Mesendoderm (in vitro differentiated cells): ENCODE measurements around the gene MICAL2.

ENCODE experiments used
- DNase-seq: peaks from one replicate; pipeline ENCODE4 v3.0.0; 2013
- H2AK5ac ChIP-seq: 2 replicates; pipeline ENCODE4 v1.6.1; 2013; ENCODE audit warnings: low read length, inconsistent platforms
- H2BK120ac ChIP-seq: 2 replicates; pipeline ENCODE4 v1.6.1; 2013; ENCODE audit warnings: low read depth, mild to moderate bottlenecking, low read length, moderate library complexity, mixed read lengths
- H2BK15ac ChIP-seq: replicated peaks from 2 replicates; pipeline ENCODE4 v1.6.1; 2013; ENCODE audit warnings: low read depth, mild to moderate bottlenecking, moderate library complexity
- H2BK5ac ChIP-seq: 2 replicates; pipeline ENCODE4 v1.6.1; 2013; ENCODE audit warnings: low read length, inconsistent platforms
- H3K18ac ChIP-seq: 2 replicates; pipeline ENCODE4 v1.6.1; 2013; ENCODE audit warnings: mild to moderate bottlenecking, low read length, mixed read lengths
- H3K23ac ChIP-seq: one replicate; pipeline ENCODE4 v1.6.1; 2013; ENCODE audit warnings: low read length
- H3K27ac ChIP-seq: 2 replicates; pipeline ENCODE4 v1.5.1; 2013; ENCODE audit warnings: low read depth, mild to moderate bottlenecking, inconsistent platforms, low read length, moderate library complexity
- H3K27me3 ChIP-seq: 2 replicates; pipeline ENCODE4 v1.6.1; 2013; ENCODE audit warnings: low read length, control low read depth, mild to moderate bottlenecking, inconsistent platforms; ENCODE audit not compliant: insufficient read depth, poor library complexity
- H3K36me3 ChIP-seq: 2 replicates; pipeline ENCODE4 v1.6.1; 2013; ENCODE audit warnings: low read length, inconsistent platforms; ENCODE audit not compliant: control insufficient read depth, insufficient read depth
- H3K4ac ChIP-seq: one replicate; pipeline ENCODE4 v1.6.1; 2013; ENCODE audit warnings: low read depth, mild to moderate bottlenecking, low read length, moderate library complexity
- H3K4me1 ChIP-seq: 2 replicates; pipeline ENCODE4 v1.6.1; 2013; ENCODE audit warnings: low read depth, low read length, inconsistent platforms; ENCODE audit not compliant: control insufficient read depth
- H3K4me2 ChIP-seq: 2 replicates; pipeline ENCODE4 v1.6.1; 2013; ENCODE audit warnings: low read length
- H3K4me3 ChIP-seq: 2 replicates; pipeline ENCODE4 v1.5.1; 2013; ENCODE audit warnings: mild to moderate bottlenecking, low read length
- H3K56ac ChIP-seq: one replicate; pipeline ENCODE4 v1.6.1; 2013; ENCODE audit warnings: low read length
- H3K79me1 ChIP-seq: 2 replicates; pipeline ENCODE4 v1.6.1; 2013; ENCODE audit warnings: low read length, inconsistent platforms
- H3K79me2 ChIP-seq: 2 replicates; pipeline ENCODE4 v1.6.1; 2013; ENCODE audit warnings: mild to moderate bottlenecking, low read length; ENCODE audit not compliant: control insufficient read depth, insufficient read depth
- H3K9ac ChIP-seq: 2 replicates; pipeline ENCODE4 v1.6.1; 2013; ENCODE audit warnings: low read length, inconsistent platforms
- H4K5ac ChIP-seq: one replicate; pipeline ENCODE4 v1.6.1; 2013; ENCODE audit warnings: low read length
- H4K8ac ChIP-seq: one replicate; pipeline ENCODE4 v1.6.1; 2013; ENCODE audit warnings: low read depth, mild to moderate bottlenecking, control low read depth, low read length, moderate library complexity
- WGBS: extraction: QIAGEN DNeasy Blood & Tissue Kit; methylation state at CpG from one replicate; pipeline ENCODE4 v1.1.7; 2013; ENCODE audit warnings: low lambda C conversion rate, missing lambda C conversion rate; ENCODE audit not compliant: insufficient coverage; ENCODE audit errors: extremely low coverage; 5-methylcytosine and 5-hydroxymethylcytosine counted together

MICAL2 gene

GRCh38 chr11:12149672-12150225 is 39.4 kb downstream of the MICAL2 start:
- Histone ChIP-seq H4K8ac (no peak overlapping the region), H3K4me2 (no peak overlapping the region), H3K18ac (no peak overlapping the region), H2BK120ac (no peak overlapping the region), H2AK5ac (no peak overlapping the region), H3K27ac (no peak overlapping the region), H2BK15ac (no peak overlapping the region), H3K4me1 (no peaks in the 10 kb centered on the region), H3K36me3 (no peaks in the 10 kb centered on the region), H3K9ac (no peak overlapping the region), H3K4me3 (no peak overlapping the region), H3K27me3 (no peaks in the 10 kb centered on the region), H2BK5ac (no peak overlapping the region), H3K4ac (no peak overlapping the region), H3K56ac (no peak overlapping the region), H3K79me2 (no peaks in the 10 kb centered on the region), H4K5ac (no peak overlapping the region), H3K79me1 (no peaks in the 10 kb centered on the region), H3K23ac (no peak overlapping the region)
- WGBS: no CpG with 5 or more reads among the region's 6 CpGs
- no peak for DNase-seq

GRCh38 chr11:12150831-12151382 is 40.5 kb downstream of the MICAL2 start:
- Histone ChIP-seq H3K18ac (no peak overlapping the region), H3K4me1 (no peaks in the 10 kb centered on the region), H3K4ac (no peak overlapping the region), H2AK5ac (no peak overlapping the region), H3K4me3 (no peak overlapping the region), H4K5ac (no peak overlapping the region), H2BK5ac (no peak overlapping the region), H3K56ac (no peak overlapping the region), H2BK120ac (no peak overlapping the region), H2BK15ac (no peak overlapping the region), H3K79me2 (no peaks in the 10 kb centered on the region), H3K36me3 (no peaks in the 10 kb centered on the region), H4K8ac (no peak overlapping the region), H3K9ac (no peak overlapping the region), H3K4me2 (no peak overlapping the region), H3K27ac (no peak overlapping the region), H3K79me1 (no peaks in the 10 kb centered on the region), H3K27me3 (no peaks in the 10 kb centered on the region), H3K23ac (no peak overlapping the region)
- no peak for DNase-seq
- no CpG with 5 or more reads among the region's 10 CpGs for WGBS

DNA sequence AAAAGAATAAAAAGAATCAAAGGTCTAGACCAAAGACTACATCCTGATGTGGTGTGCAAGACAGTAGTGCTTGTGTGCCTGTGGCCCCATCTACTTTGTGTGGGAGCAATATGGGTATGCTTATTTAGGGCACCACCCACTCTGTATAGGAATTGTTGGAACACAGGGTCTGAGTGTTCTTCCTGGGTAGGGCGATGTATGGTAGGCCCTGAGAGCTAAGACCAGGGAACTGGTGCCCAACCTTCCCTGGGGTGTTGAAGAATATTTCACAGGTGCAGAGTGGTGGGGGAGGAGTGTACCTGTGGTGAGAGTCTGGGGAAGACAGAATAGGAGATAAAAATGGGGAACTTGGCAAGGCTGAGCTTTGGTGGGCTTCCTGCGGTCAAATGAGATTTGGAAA is 41.9 kb downstream of the MICAL2 start:
- H3K27ac ChIP-seq: no peak overlapping the region
- H3K18ac ChIP-seq: no peak overlapping the region
- no peak overlapping the region for H4K5ac ChIP-seq
- H3K4me2 ChIP-seq: no peak overlapping the region
- no peak overlapping the region for H3K56ac ChIP-seq
- H3K9ac ChIP-seq: no peak overlapping the region
- no peak for DNase-seq
- H4K8ac ChIP-seq: no peak overlapping the region
- H3K79me1 ChIP-seq: no peaks in the 10 kb centered on the region
- no peak overlapping the region for H2BK5ac ChIP-seq
- H2BK120ac ChIP-seq: no peak overlapping the region
- no peaks in the 10 kb centered on the region for H3K27me3 ChIP-seq
- H3K36me3 ChIP-seq: no peaks in the 10 kb centered on the region
- H2AK5ac ChIP-seq: no peak overlapping the region
- no peaks in the 10 kb centered on the region for H3K79me2 ChIP-seq
- no peak overlapping the region for H3K23ac ChIP-seq
- H3K4me1 ChIP-seq: no peaks in the 10 kb centered on the region
- H3K4me3 ChIP-seq: no peak overlapping the region
- no peak overlapping the region for H3K4ac ChIP-seq
- no peak overlapping the region for H2BK15ac ChIP-seq
- whole genome bisulfite sequencing: no CpG with 5 or more reads among the region's 2 CpGs

- H3K79me1 ChIP-seq: no peaks in the 10 kb centered on the region
- no peak overlapping the region for H4K5ac ChIP-seq
- H3K79me2 ChIP-seq: no peaks in the 10 kb centered on the region
- no peak overlapping the region for H3K23ac ChIP-seq
- no peak overlapping the region for H3K18ac ChIP-seq
- H3K4me3 ChIP-seq: no peak overlapping the region
- peaks cover 3% of the 10 kb centered on the region for H3K4me1 ChIP-seq
- no CpG with 5 or more reads among the region's 6 CpGs for WGBS
- no peak overlapping the region for H4K8ac ChIP-seq
- no peak for DNase-seq
- no peak overlapping the region for H2BK15ac ChIP-seq
- no peak overlapping the region for H3K56ac ChIP-seq
- no peak overlapping the region for H2AK5ac ChIP-seq
- no peak overlapping the region for H2BK5ac ChIP-seq
- H3K4me2 ChIP-seq: no peak overlapping the region
- H3K27ac ChIP-seq: no peak overlapping the region
- no peak overlapping the region for H2BK120ac ChIP-seq
- no peak overlapping the region for H3K9ac ChIP-seq
- H3K36me3 ChIP-seq: no peaks in the 10 kb centered on the region
- H3K27me3 ChIP-seq: no peaks in the 10 kb centered on the region
- no peak overlapping the region for H3K4ac ChIP-seq
Measured at GRCh38 chr11:12154871-12155668, 44.7 kb downstream of the MICAL2 start.

DNA sequence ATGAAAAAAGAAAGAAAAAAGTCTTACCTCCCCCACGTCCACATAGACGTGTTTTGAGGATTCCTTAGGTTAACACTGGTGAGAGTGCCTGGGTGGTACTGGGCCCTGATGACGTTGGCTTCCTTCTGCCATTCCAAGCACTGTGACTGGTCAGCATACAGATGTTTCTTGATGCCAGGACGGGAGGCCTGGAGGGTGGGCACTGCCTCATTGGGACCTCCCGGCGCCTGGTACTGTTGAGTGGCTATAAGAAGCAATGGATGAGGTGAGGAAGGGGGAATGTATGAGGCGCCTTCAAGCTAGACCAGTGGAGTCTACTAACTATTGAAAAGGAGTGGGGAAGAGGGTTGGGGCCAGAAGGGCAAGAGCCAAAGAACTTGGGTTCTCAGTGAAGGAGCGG is 45.3 kb downstream of the MICAL2 start:
- H3K23ac ChIP-seq: no peak overlapping the region
- H3K9ac ChIP-seq: no peak overlapping the region
- no peak overlapping the region for H2AK5ac ChIP-seq
- peaks cover 3% of the 10 kb centered on the region for H3K4me1 ChIP-seq
- H2BK5ac ChIP-seq: no peak overlapping the region
- no peak overlapping the region for H3K4me2 ChIP-seq
- H3K18ac ChIP-seq: no peak overlapping the region
- H2BK15ac ChIP-seq: no peak overlapping the region
- H3K4ac ChIP-seq: no peak overlapping the region
- no peak overlapping the region for H3K4me3 ChIP-seq
- DNase-seq: no peak
- H3K36me3 ChIP-seq: no peaks in the 10 kb centered on the region
- H4K8ac ChIP-seq: no peak overlapping the region
- no peak overlapping the region for H2BK120ac ChIP-seq
- WGBS: no CpG with 5 or more reads among the region's 8 CpGs
- H3K27ac ChIP-seq: no peak overlapping the region
- no peaks in the 10 kb centered on the region for H3K79me1 ChIP-seq
- no peak overlapping the region for H3K56ac ChIP-seq
- no peaks in the 10 kb centered on the region for H3K79me2 ChIP-seq
- no peaks in the 10 kb centered on the region for H3K27me3 ChIP-seq
- H4K5ac ChIP-seq: no peak overlapping the region
